Measurements from ENCODE around the gene VAV3.
"Not testable (repeated sequence)": the region's sequence is repeated elsewhere in the genome, so short reads cannot be mapped to it uniquely, and the experiment has no call there.

Gene VAV3

GRCh38 chr1:107710005-107710404, 255.0 kb downstream of the VAV3 start:
- no peak for DNase-seq

GRCh38 chr1:107707111-107707510, 257.9 kb downstream of the VAV3 start:
- no peak for DNase-seq

DNA sequence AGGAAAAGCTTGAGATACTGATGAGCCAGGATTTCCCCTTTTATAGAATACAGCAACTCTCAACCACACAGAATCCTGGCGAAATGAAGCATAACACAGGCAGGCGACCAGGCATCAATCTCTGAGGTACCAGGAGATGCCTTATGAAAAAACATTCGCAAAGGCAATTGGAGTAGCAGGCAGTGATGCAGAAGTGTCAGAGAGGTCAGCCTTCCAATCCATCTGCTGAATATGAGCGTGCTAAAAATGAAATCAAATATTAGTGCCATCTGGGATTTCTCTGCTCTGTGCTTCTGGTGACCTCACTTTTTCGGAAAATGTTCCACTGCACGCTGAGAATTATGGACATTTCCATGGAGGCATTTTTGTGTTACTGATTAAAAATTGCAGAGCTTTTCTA, 258.8 kb downstream of the VAV3 start:
- DNase-seq: no peak

DNA sequence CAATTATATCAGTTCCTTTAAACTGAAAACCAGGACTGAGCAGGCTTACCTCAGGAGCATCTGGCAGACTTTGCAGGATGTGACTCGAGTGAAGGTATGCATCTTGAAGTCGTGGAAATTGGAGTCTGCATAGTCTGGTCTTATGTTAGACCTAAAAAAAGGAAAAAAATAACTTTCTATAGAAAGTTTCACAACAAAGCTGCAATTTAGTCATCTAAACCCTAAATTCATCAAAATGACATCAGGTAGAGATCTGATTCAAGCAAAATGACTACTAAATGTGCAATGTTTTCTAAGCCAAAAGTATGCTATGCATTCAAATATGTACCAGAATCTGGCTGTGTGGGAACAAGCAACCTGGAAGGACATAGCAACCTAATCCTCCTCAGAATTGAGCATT, 260.1 kb downstream of the VAV3 start:
- no peak for DNase-seq

DNA sequence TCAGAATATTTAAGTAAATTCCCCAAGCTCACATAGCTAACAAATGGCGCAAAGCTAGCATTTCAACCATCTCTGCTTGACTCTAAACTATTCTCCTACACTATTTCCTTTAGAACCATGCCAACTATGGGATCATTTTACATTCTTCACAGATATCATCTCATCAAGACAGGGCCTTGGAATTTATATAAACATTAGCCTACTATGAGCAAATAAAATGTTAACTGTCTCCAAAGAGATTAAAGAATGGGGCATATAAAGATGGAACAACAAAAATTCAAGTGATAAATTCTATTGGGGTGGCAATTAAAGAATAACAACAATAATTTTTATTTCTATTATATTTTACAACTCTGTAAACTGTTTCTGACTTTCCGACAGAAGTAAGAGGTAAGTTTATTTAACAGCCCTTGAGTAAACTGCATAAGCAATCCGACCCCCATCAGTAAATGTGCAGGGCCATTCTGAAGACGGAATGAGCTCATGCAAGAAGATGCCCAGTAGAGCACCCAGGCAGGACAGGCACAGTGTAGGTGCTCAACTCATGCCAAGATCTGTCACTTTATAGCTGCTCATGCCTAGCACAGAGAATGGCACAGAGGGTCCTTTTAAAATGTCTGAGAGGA, 261.9 kb downstream of the VAV3 start:
- no peak for DNase-seq

GRCh38 chr1:107700651-107701050, 264.3 kb downstream of the VAV3 start:
- DNase-seq: not testable (repeated sequence)

DNA sequence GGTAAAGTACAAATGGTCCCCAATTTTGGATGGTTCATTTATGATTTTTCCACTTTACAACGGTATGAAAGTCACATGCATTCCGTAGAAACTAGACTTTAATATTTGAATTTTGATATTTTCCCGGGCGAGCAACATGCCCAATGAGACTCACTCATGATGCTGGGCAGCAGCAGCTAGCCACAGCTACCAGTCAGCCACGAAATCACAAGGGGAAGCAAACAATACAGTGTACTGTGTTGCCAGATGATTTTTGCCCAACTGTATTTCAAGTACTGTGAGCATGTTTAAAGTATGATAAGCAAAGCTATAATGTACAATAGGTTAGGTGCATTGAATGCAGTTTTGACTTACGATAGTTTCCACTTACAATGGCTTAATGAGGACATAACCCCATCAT, 266.8 kb downstream of the VAV3 start:
- no peak for DNase-seq

DNA sequence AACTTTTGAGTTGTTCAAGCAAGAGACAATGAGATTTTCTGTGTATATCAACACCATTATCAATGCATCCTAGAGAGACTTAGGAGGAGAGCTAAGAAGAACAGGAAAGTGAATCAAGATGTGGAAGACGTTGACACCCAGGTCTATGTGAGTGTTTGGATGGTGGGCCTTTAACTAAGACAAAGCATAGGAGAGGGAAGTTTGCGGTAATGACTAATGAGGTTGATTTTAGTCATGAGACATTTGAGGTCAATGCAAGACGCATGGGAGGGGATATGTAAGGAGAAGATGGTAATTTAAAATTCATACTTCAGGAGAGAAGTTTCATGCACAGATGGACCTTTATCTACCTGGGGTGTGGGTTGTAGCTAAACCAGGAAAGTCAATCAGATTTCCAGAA, 269.6 kb downstream of the VAV3 start:
- DNase-seq: no peak

DNA sequence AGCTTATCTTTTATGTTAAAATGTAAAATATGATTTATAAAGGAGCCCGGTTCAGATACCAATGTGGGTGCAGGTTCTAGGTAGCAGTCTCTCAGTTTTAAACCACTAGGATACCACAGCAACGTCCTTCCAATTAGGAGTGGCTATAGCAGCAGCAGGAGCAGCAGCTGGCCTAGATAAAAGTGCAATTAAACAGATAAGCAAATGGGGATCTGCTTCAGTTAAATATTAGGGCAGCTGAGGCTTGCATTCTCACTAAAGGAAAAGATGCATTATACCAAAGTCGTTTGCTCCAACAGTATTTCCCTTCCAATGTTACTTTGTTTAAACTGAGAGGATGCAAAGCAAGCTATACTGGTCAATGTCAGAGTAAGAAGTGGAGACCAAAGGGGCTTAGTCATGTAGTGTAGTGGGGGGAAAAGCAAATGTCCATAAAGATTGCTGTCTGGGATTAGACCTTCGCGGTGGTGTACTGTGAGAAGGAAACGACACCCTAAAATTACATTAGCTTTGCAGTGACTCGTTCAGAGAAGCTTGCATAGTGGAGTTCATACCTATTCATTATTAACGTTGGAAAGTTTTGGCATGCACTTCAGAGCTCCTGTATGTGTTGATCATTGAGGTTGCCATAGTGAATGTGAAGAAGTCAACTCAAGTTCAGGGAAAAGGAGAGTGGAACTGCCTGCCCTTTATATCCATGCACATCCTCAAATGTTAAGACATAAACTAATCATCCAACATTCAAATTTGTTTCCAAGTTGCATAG, 272.2 kb downstream of the VAV3 start:
- DNase-seq: no peak

- DNase-seq: no peak
Measured at GRCh38 chr1:107691540-107691939, 273.4 kb downstream of the VAV3 start.

GRCh38 chr1:107690491-107690890, 274.5 kb downstream of the VAV3 start:
- no peak for DNase-seq

- DNase-seq: no peak
Measured at GRCh38 chr1:107689733-107690132, 275.2 kb downstream of the VAV3 start.

GRCh38 chr1:107689159-107689558, 275.8 kb downstream of the VAV3 start:
- no peak for DNase-seq

GRCh38 chr1:107687849-107688753, 276.9 kb downstream of the VAV3 start:
- no peak for DNase-seq

DNA sequence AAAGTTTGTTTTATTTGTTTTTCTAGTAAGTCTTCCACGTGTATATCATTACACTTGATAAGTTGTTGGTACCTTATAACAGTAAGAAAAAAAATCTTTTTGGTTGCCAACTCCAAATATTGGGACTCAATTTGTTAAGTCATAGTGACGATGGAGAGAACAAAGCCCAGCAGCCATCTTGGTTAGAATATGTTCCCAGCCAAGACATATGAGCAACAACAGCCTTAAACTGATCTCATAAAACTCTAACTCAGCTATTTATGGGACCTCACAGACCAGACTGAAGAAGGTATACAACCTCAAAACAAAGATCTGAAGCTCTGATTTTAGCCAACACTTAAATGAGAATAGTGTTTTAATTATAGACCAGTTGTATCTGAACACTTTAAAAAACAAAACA, 281.3 kb downstream of the VAV3 start:
- no peak for DNase-seq

DNA sequence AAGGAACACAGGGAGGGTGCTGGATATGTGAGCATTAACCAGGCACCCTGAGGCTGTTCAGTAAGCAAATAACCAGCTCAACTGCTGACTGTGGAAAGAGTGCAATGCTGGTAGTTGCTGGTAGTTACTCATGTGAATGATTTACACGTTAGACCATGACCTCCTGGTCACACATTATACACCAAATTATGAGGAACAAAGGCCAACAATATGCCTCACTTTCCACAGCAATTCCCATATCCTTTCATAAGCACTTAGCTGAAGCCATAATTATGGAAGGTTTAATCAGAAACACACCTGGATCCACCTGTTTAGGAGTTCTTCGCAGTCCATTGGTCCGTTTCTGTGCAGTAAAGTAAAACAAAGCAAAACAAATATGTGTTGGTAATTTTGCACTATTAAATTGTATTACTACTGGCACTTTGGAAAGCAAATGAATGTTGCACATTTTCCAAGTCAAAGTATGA, 281.8 kb downstream of the VAV3 start:
- no peak for DNase-seq

DNA sequence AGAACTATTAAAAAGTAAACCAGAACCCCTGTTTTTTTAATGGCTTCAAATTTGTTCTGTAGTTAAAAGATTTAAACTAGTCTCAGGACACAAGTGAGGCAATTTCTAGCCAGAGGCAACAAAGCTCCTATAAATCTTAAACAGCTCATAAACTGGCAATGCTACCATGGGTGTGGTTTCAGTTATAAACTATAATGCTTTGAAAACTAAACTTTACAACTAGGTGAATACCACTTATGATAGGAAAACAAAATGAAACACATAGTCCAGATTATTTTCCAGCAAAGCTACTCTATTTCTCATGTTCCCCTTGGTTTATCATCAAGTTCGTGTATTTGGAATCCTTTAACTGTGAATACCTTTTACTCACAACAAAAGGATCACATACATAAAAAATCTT, 282.5 kb downstream of the VAV3 start:
- DNase-seq: no peak

GRCh38 chr1:107681001-107681479, 283.9 kb downstream of the VAV3 start:
- no peak for DNase-seq

- DNase-seq: no peak
Measured at GRCh38 chr1:107680579-107680985, 284.4 kb downstream of the VAV3 start.

- no peak for DNase-seq
Measured at GRCh38 chr1:107679411-107679953, 285.5 kb downstream of the VAV3 start.

- DNase-seq: no peak
Measured at GRCh38 chr1:107678993-107679392, 286.0 kb downstream of the VAV3 start.

GRCh38 chr1:107677697-107678096, 287.3 kb downstream of the VAV3 start:
- DNase-seq: no peak

GRCh38 chr1:107674486-107674885, 290.5 kb downstream of the VAV3 start:
- DNase-seq: no peak
